ENCODE measurements around the gene SURF4. TPM values are rescaled to one million over a fixed set of nuclear protein-coding genes. Genes with fewer than 3 reads are reported as not detected.

SURF4 gene
- total RNA-seq: 243 and 286 TPM in 2 replicates

GRCh38 chr9:133375724-133376654, at the start of gene SURF4, which contains the start of gene STKLD1:
Gene SURF4, minus strand, starts transcription at chr9:133376060. Its CDS starts 91 bp downstream, at chr9:133375969.
Gene STKLD1, plus strand, starts transcription at chr9:133376366. Its CDS starts 108 bp downstream, at chr9:133376474.

GRCh38 chr9:133421615-133422542, 46.0 kb upstream of the SURF4 start, which contains the start of gene ADAMTS13:
Gene ADAMTS13, plus strand, starts transcription at chr9:133422367. Its CDS starts 77 bp downstream, at chr9:133422444.

GRCh38 chr9:133417541-133418461, 41.9 kb upstream of the SURF4 start, which contains the start of gene REXO4:
Gene REXO4, minus strand, starts transcription at chr9:133418010. Its CDS starts 166 bp downstream, at chr9:133417844.

GRCh38 chr9:133356391-133357091, 19.3 kb downstream of the SURF4 start, which contains the start of the genes SURF1 and SURF2:
Gene SURF1, minus strand, starts transcription at chr9:133356487. Its CDS starts 34 bp downstream, at chr9:133356453.
Gene SURF2, plus strand, starts transcription at chr9:133356550. Its CDS starts 43 bp downstream, at chr9:133356593.

GRCh38 chr9:133347985-133348717, 27.7 kb downstream of the SURF4 start, which contains the start of the genes MED22 and RPL7A:
Gene MED22, minus strand, starts transcription at chr9:133348131. Its CDS starts 1,469 bp downstream, at chr9:133346662.
Gene RPL7A, plus strand, starts transcription at chr9:133348218. Its CDS starts 26 bp downstream, at chr9:133348244.

GRCh38 chr9:133335924-133336811, 39.7 kb downstream of the SURF4 start, which contains the start of gene SURF6:
Gene SURF6, minus strand, starts transcription at chr9:133336188. Its CDS starts 56 bp downstream, at chr9:133336132.

Other genes starting within 250 kb of the SURF4 start
- gene GBGT1, start 212.1 kb downstream of the SURF4 start, total RNA-seq: 3.2 and 7.4 TPM in 2 replicates
- gene OBP2B, start 166.8 kb downstream of the SURF4 start, total RNA-seq: not detected in 2 replicates
- gene ABO, start 100.9 kb downstream of the SURF4 start, total RNA-seq: not detected in 2 replicates
- gene SURF6, start 39.9 kb downstream of the SURF4 start, total RNA-seq: 14.3 and 16.2 TPM in 2 replicates
- 14.5 and 16.0 TPM in 2 replicates for gene MED22, start 27.9 kb downstream of the SURF4 start, total RNA-seq
- 3,224 and 4,648 TPM in 2 replicates for gene RPL7A, start 27.8 kb downstream of the SURF4 start, total RNA-seq
- 38.3 and 45.4 TPM in 2 replicates for gene SURF1, start 19.6 kb downstream of the SURF4 start, total RNA-seq
- gene SURF2, start 19.5 kb downstream of the SURF4 start, total RNA-seq: 19.5 and 24.9 TPM in 2 replicates
- gene STKLD1, start 306 bp upstream of the SURF4 start, total RNA-seq: 0.09 and 3.4 TPM in 2 replicates
- gene REXO4, start 42.0 kb upstream of the SURF4 start, total RNA-seq: 16.7 and 18.2 TPM in 2 replicates
- 3.7 and 4.4 TPM in 2 replicates for gene ADAMTS13, start 46.3 kb upstream of the SURF4 start, total RNA-seq
- 7.7 and 13.1 TPM in 2 replicates for gene CACFD1, start 83.9 kb upstream of the SURF4 start, total RNA-seq
- 7.0 and 29.3 TPM in 2 replicates for gene SLC2A6, start 103.0 kb upstream of the SURF4 start, total RNA-seq
- gene MYMK, start 148.9 kb upstream of the SURF4 start, total RNA-seq: 2.3 TPM in 1 of 2 replicates, not detected in the other
- 0.09 and 2.8 TPM in 2 replicates for gene ADAMTSL2, start 158.6 kb upstream of the SURF4 start, total RNA-seq
- gene FAM163B, start 233.3 kb upstream of the SURF4 start, total RNA-seq: 3.5 TPM in 1 of 2 replicates, not detected in the other